Liver (tissue), 9 donors: Measurements from ENCODE around the gene ACTN2. TPM values are rescaled to one million over a fixed set of nuclear protein-coding genes. Genes with fewer than 3 reads are reported as not detected.

Source experiments
- DNase-seq: peaks from one replicate; pipeline ENCODE4 v3.0.0-alpha.2; 2017; ENCODE audit warnings: low spot score
- H3K27ac ChIP-seq, 2 donors: one replicate each; pipeline ENCODE4 v1.7.0; 2013; ENCODE audit warnings: inconsistent platforms in 2 of 2, low read length in 2 of 2, control low read depth in 1 of 2, low read depth in 1 of 2, mild to moderate bottlenecking in 1 of 2
- H3K27me3 ChIP-seq, 4 donors: one replicate each; pipeline versions ENCODE4 v1.6.1 to v1.7.0; 2013; ENCODE audit warnings: low read length in 3 of 4, inconsistent platforms in 1 of 4, mild to moderate bottlenecking in 1 of 4, moderate library complexity in 1 of 4; ENCODE audit not compliant: control insufficient read depth in 4 of 4, insufficient read depth in 4 of 4
- H3K36me3 ChIP-seq, 4 donors: one replicate each; pipeline versions ENCODE4 v1.6.1 to v1.7.0; 2013; ENCODE audit warnings: low read length in 3 of 4, mild to moderate bottlenecking in 3 of 4, low read depth in 1 of 4, moderate library complexity in 1 of 4; ENCODE audit not compliant: control insufficient read depth in 4 of 4, insufficient read depth in 3 of 4
- H3K4me1 ChIP-seq, 4 donors: one replicate each; pipeline versions ENCODE4 v1.6.1 to v1.7.0; 2013; ENCODE audit warnings: low read length in 3 of 4, mild to moderate bottlenecking in 3 of 4, moderate library complexity in 1 of 4; ENCODE audit not compliant: control insufficient read depth in 4 of 4, insufficient read depth in 4 of 4
- H3K4me3 ChIP-seq, 3 donors: one replicate each; pipeline versions ENCODE4 v1.6.1 to v1.7.0; 2013; ENCODE audit warnings: low read length in 3 of 3, control low read depth in 1 of 3, low read depth in 1 of 3, mild to moderate bottlenecking in 1 of 3
- H3K9ac ChIP-seq, 2 donors: one replicate each; pipeline ENCODE4 v1.7.0; 2013; ENCODE audit warnings: low read length in 2 of 2, mild to moderate bottlenecking in 2 of 2, moderate library complexity in 2 of 2, control low read depth in 1 of 2, low read depth in 1 of 2
- H3K9me3 ChIP-seq, 4 donors: one replicate each; pipeline versions ENCODE4 v1.6.1 to v1.7.0; 2013; ENCODE audit warnings: low read length in 3 of 4; ENCODE audit not compliant: control insufficient read depth in 4 of 4
- EGR1 ChIP-seq, 2 donors: IDR thresholded peaks; 2 replicates each; pipeline ENCODE4 v1.6.1; 2016 to 2018; ENCODE audit warnings: antibody characterized with exemption in 2 of 2, low read depth in 2 of 2
- FOXA1 ChIP-seq: IDR thresholded peaks from 2 replicates; pipeline ENCODE4 v1.6.1; 2016; ENCODE audit warnings: antibody characterized with exemption
- FOXA2 ChIP-seq: IDR thresholded peaks from 2 replicates; pipeline ENCODE4 v1.6.1; 2016; ENCODE audit warnings: antibody characterized with exemption
- GABPA ChIP-seq, 2 donors: IDR thresholded peaks in 1 of 2; conservative IDR thresholded peaks in 1 of 2; 2 replicates each; pipeline ENCODE4 v1.6.1; 2016; ENCODE audit warnings: antibody characterized with exemption in 2 of 2, mild to moderate bottlenecking in 1 of 2, moderate library complexity in 1 of 2
- HNF4A ChIP-seq, 2 donors: conservative IDR thresholded peaks; 2 replicates each; pipeline ENCODE4 v1.6.1; 2016; ENCODE audit warnings: antibody characterized with exemption in 2 of 2, mild to moderate bottlenecking in 2 of 2
- HNF4G ChIP-seq: IDR thresholded peaks from 2 replicates; pipeline ENCODE4 v1.6.1; 2016; ENCODE audit warnings: antibody characterized with exemption
- JUND ChIP-seq, 2 donors: IDR thresholded peaks; 2 replicates each; pipeline ENCODE4 v1.6.1; 2016; ENCODE audit warnings: antibody characterized with exemption in 2 of 2
- RAD21 ChIP-seq, 2 donors: IDR thresholded peaks; 2 replicates each; pipeline ENCODE4 v1.6.1; 2016; ENCODE audit warnings: antibody characterized with exemption in 2 of 2, mild to moderate bottlenecking in 2 of 2
- RXRA ChIP-seq, 2 donors: IDR thresholded peaks; 2 replicates each; pipeline ENCODE4 v1.6.1; 2017 to 2018; ENCODE audit warnings: antibody characterized with exemption in 2 of 2, mild to moderate bottlenecking in 1 of 2
- SP1 ChIP-seq: IDR thresholded peaks from 2 replicates; pipeline ENCODE4 v1.6.1; 2018; ENCODE audit warnings: antibody characterized with exemption, mild to moderate bottlenecking
- TAF1 ChIP-seq: conservative IDR thresholded peaks from 2 replicates; pipeline ENCODE4 v1.6.1; 2016; ENCODE audit warnings: antibody characterized with exemption, mild to moderate bottlenecking
- YY1 ChIP-seq: IDR thresholded peaks from 2 replicates; pipeline ENCODE4 v1.6.1; 2016; ENCODE audit warnings: antibody characterized with exemption, mild to moderate bottlenecking
- WGBS: extraction: QIAGEN DNeasy Blood & Tissue Kit; methylation state at CpG from one replicate; pipeline ENCODE4 v1.1.7; 2013; 5-methylcytosine and 5-hydroxymethylcytosine counted together
- polyA plus RNA-seq, 2 donors: library from polyadenylated mRNA; stranded (reverse) in 1 of 2; unstranded in 1 of 2; fragments of 200-250 nt in 1 of 2; fragments of >200 nt in 1 of 2; fragmentation: Nextera tagmentation in 1 of 2; extraction: Ambion mirVana in 1 of 2; gene quantifications; one replicate each; pipeline versions ENCODE4 v1.2.1 to v1.2.3, GENCODE V29; 2013 to 2015
- total RNA-seq, 2 donors: library from RNA; depleted of rRNA; stranded (reverse); fragments of >200 nt; gene quantifications; one replicate each; pipeline ENCODE4 v1.2.3, GENCODE V29; 2014
- TF ChIP-seq, protein P1 (sequence below): IDR thresholded peaks from 2 replicates; pipeline ENCODE4 v1.6.1; 2016; ENCODE audit warnings: antibody characterized with exemption
- TF ChIP-seq, protein P2 (sequence below): fragments of 150-350 bp; IDR thresholded peaks from 2 replicates; pipeline ENCODE4 v1.5.1; 2017; ENCODE audit warnings: improper control_type of control experiment, low read depth, low read length; ENCODE audit not compliant: missing input control
- TF ChIP-seq, protein P3 (sequence below): IDR thresholded peaks from 2 replicates; pipeline ENCODE4 v1.6.1; 2016; ENCODE audit warnings: antibody characterized with exemption, mild to moderate bottlenecking
- TF ChIP-seq, protein P4 (sequence below): IDR thresholded peaks from 2 replicates; pipeline ENCODE4 v1.6.1; 2016; ENCODE audit warnings: antibody characterized with exemption
- TF ChIP-seq, protein P5 (sequence below): IDR thresholded peaks from 2 replicates; pipeline ENCODE4 v1.6.1; 2016; ENCODE audit warnings: antibody characterized with exemption
- donor health status: healthy.
- donor health status: healthy.
- donor health status: healthy.
- donor health status: healthy.
- donor health status: healthy.

Gene ACTN2
- total and polyA plus RNA-seq, 4 donors, result 0.08 to 0.81 (median 0.15) TPM

DNA sequence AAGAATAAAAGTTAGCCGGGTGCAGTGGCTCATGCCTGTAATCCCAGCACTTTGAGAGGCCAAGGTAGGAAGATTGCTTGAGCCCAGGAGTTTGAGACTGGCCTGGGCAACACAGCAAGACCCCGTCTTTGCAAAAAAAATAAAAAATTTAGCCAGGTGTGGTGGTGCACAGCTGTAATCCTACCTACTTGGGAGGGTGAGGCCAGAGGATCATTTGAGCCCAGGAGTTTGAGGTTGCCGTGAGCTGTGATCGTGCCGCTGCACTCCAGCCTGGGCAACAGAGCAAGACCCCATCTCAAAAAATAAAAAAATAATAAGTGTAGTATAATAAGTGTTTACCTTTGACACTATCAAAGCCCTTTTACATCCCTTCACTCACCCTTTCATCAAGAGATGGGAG is 5.0 kb downstream of the ACTN2 start:
- no peak for DNase-seq
- no peak overlapping the region for H3K27ac ChIP-seq
- H3K27me3 ChIP-seq, result peaks cover 0 to 12% (median 3%) of the 10 kb centered on the region in 4 donors
- H3K9me3 ChIP-seq, result no peaks in the 10 kb centered on the region
- H3K4me3 ChIP-seq, result no peak overlapping the region
- H3K4me1 ChIP-seq, result peaks cover 0 to 7% (median 5%) of the 10 kb centered on the region in 4 donors
- WGBS, result 90% methylated on average over 5 of the region's 5 CpGs
- TF ChIP-seq EGR1 (IDR thresholded peaks at IDR 0.05; ENCODE audit: low read depth in 2 of 2) (no peak), HNF4G (no peak), TAF1 (no peak), FOXA2 (no peak), SP1 (no peak), YY1 (no peak), GABPA (IDR thresholded peaks at IDR 0.05 in 1 of 2, conservative IDR thresholded peaks at IDR 0.05 in 1 of 2) (no peak), FOXA1 (no peak), RAD21 (IDR thresholded peaks at IDR 0.05) (no peak), HNF4A (conservative IDR thresholded peaks at IDR 0.05) (no peak), RXRA (IDR thresholded peaks at IDR 0.05) (no peak), JUND (IDR thresholded peaks at IDR 0.05) (no peak)
- TF ChIP-seq, protein P1, sequence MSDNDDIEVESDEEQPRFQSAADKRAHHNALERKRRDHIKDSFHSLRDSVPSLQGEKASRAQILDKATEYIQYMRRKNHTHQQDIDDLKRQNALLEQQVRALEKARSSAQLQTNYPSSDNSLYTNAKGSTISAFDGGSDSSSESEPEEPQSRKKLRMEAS, result no peak
- TF ChIP-seq, protein P2, sequence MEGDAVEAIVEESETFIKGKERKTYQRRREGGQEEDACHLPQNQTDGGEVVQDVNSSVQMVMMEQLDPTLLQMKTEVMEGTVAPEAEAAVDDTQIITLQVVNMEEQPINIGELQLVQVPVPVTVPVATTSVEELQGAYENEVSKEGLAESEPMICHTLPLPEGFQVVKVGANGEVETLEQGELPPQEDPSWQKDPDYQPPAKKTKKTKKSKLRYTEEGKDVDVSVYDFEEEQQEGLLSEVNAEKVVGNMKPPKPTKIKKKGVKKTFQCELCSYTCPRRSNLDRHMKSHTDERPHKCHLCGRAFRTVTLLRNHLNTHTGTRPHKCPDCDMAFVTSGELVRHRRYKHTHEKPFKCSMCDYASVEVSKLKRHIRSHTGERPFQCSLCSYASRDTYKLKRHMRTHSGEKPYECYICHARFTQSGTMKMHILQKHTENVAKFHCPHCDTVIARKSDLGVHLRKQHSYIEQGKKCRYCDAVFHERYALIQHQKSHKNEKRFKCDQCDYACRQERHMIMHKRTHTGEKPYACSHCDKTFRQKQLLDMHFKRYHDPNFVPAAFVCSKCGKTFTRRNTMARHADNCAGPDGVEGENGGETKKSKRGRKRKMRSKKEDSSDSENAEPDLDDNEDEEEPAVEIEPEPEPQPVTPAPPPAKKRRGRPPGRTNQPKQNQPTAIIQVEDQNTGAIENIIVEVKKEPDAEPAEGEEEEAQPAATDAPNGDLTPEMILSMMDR, result no peak
- TF ChIP-seq, protein P3, sequence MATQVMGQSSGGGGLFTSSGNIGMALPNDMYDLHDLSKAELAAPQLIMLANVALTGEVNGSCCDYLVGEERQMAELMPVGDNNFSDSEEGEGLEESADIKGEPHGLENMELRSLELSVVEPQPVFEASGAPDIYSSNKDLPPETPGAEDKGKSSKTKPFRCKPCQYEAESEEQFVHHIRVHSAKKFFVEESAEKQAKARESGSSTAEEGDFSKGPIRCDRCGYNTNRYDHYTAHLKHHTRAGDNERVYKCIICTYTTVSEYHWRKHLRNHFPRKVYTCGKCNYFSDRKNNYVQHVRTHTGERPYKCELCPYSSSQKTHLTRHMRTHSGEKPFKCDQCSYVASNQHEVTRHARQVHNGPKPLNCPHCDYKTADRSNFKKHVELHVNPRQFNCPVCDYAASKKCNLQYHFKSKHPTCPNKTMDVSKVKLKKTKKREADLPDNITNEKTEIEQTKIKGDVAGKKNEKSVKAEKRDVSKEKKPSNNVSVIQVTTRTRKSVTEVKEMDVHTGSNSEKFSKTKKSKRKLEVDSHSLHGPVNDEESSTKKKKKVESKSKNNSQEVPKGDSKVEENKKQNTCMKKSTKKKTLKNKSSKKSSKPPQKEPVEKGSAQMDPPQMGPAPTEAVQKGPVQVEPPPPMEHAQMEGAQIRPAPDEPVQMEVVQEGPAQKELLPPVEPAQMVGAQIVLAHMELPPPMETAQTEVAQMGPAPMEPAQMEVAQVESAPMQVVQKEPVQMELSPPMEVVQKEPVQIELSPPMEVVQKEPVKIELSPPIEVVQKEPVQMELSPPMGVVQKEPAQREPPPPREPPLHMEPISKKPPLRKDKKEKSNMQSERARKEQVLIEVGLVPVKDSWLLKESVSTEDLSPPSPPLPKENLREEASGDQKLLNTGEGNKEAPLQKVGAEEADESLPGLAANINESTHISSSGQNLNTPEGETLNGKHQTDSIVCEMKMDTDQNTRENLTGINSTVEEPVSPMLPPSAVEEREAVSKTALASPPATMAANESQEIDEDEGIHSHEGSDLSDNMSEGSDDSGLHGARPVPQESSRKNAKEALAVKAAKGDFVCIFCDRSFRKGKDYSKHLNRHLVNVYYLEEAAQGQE, result no peak
- TF ChIP-seq, protein P4, sequence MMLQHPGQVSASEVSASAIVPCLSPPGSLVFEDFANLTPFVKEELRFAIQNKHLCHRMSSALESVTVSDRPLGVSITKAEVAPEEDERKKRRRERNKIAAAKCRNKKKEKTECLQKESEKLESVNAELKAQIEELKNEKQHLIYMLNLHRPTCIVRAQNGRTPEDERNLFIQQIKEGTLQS, result no peak
- TF ChIP-seq, protein P5, sequence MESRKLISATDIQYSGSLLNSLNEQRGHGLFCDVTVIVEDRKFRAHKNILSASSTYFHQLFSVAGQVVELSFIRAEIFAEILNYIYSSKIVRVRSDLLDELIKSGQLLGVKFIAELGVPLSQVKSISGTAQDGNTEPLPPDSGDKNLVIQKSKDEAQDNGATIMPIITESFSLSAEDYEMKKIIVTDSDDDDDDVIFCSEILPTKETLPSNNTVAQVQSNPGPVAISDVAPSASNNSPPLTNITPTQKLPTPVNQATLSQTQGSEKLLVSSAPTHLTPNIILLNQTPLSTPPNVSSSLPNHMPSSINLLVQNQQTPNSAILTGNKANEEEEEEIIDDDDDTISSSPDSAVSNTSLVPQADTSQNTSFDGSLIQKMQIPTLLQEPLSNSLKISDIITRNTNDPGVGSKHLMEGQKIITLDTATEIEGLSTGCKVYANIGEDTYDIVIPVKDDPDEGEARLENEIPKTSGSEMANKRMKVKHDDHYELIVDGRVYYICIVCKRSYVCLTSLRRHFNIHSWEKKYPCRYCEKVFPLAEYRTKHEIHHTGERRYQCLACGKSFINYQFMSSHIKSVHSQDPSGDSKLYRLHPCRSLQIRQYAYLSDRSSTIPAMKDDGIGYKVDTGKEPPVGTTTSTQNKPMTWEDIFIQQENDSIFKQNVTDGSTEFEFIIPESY, result no peak
- no peaks in the 10 kb centered on the region for H3K36me3 ChIP-seq
- H3K9ac ChIP-seq, result no peak overlapping the region
